Measurements from ENCODE around the gene NUP93. TPM values are rescaled to one million over a fixed set of nuclear protein-coding genes. Genes with fewer than 3 reads are reported as not detected.

The NUP93 gene
- total RNA-seq, 1 experiment from 2014 or later = 165 TPM

- Histone ChIP-seq H3K14ac (ENCODE audit: insufficient read depth, low read length) (no peak overlapping the region), H2AK5ac (ENCODE audit: insufficient read length, low read length) (no peak overlapping the region), H3K4ac (ENCODE audit: low read depth, low read length) (no peak overlapping the region), H3K56ac (ENCODE audit: insufficient read length, low read depth, low read length) (no peak overlapping the region), H3K79me2 (ENCODE audit: insufficient read depth, low read length) (0 out of 2 replicates have a peak, but pooled peaks cover 1% of the 10 kb centered on the region), H4K20me1 (ENCODE audit: control insufficient read depth, insufficient read depth, insufficient read length) (no peaks in the 10 kb centered on the region), H3K9me3 (ENCODE audit: control insufficient read depth, low read depth, low read length) (no peaks in the 10 kb centered on the region), H2AFZ (ENCODE audit: low read length) (no peak overlapping the region), H3K4me2 (ENCODE audit: insufficient read depth, insufficient read length, low read length) (no peak overlapping the region), H4K8ac (replicated peaks; ENCODE audit: insufficient read length, low read depth, low read length) (no peak overlapping the region), H3K79me1 (ENCODE audit: insufficient read depth, low read depth, low read length, poor library complexity, severe bottlenecking) (no peaks in the 10 kb centered on the region), H3K9ac (ENCODE audit: extremely low read depth, insufficient read length, low read length) (no peak overlapping the region), H3K4me1 (ENCODE audit: insufficient read depth, low read length) (no peaks in the 10 kb centered on the region), H3K18ac (ENCODE audit: insufficient read length, low read depth, low read length) (no peak overlapping the region), H2BK15ac (ENCODE audit: low read depth, low read length) (no peak overlapping the region), H3K27ac (ENCODE audit: insufficient read length, low read depth, low read length) (no peak overlapping the region), H3K23me2 (ENCODE audit: insufficient read length, low read depth, low read length, poor library complexity, severe bottlenecking) (no peaks in the 10 kb centered on the region), H4K5ac (ENCODE audit: insufficient read length, low read depth, low read length) (no peak overlapping the region), H2BK5ac (ENCODE audit: insufficient read length, low read length) (no peak overlapping the region), H2BK120ac (ENCODE audit: low read depth, low read length, poor library complexity, severe bottlenecking) (no peak overlapping the region), H4K91ac (ENCODE audit: insufficient read length, low read depth, low read length) (no peak overlapping the region), H3K23ac (ENCODE audit: insufficient read length, low read depth, low read length) (no peak overlapping the region), H3T11ph (ENCODE audit: low read length) (no peak overlapping the region), H2BK12ac (ENCODE audit: insufficient read length, low read depth, low read length) (no peak overlapping the region), H3K27me3 (ENCODE audit: insufficient read depth, low read length) (no peaks in the 10 kb centered on the region), H2BK20ac (ENCODE audit: low read depth, low read length, poor library complexity, severe bottlenecking) (no peak overlapping the region)
- no peak overlapping the region for H3K4me3 Mint-ChIP-seq
- H3K27ac Mint-ChIP-seq = no peak overlapping the region; a peak in 1 of 7 replicates
- WGBS (ENCODE audit: extremely low coverage, insufficient read length, low lambda C conversion rate) = no CpG with 5 or more reads among the region's 8 CpGs
- DNase-seq = no peak
- no peaks in the 10 kb centered on the region for H3K4me1 Mint-ChIP-seq
- no peak for TF ChIP-seq CTCF (conservative IDR thresholded peaks at IDR 0.05)
- H3K36me3 Mint-ChIP-seq (ENCODE audit: insufficient read depth in 1 of 3, low read depth in 3 of 3) = no peaks in the 10 kb centered on the region
- H3K9me3 Mint-ChIP-seq = no peaks in the 10 kb centered on the region
- H3K27me3 Mint-ChIP-seq (ENCODE audit: low read depth) = peaks cover 7% of the 10 kb centered on the region; the same call in 1 of the 2 replicates
These were observed 167.3 kb downstream of the NUP93 start for GRCh38 chr16:56897026-56897799.

All from H9 (cell line).